Activated naive CD8-positive, alpha-beta T cell treated with anti-CD3 and anti-CD28 coated beads, Interleukin-2, amount 50 U/mL, for 24 hours (primary cell): Measurements from ENCODE around the gene ALDH16A1.
A peak's percentile ranks its signal among the peaks of the same experiment; 100 is the strongest.

Experiments used
- ATAC-seq: fragments of 150-1000 bp; cut with Tn5 transposase; one replicate; pipeline ENCODE4 v1.10.0; 2021
- DNase-seq: peaks from one replicate; pipeline ENCODE4 v3.0.0; 2021
- H3K27ac Mint-ChIP-seq: one replicate; pipeline ENCODE4 v1.8.0; 2021; ENCODE audit warnings: mild to moderate bottlenecking, mixed read lengths
- H3K27me3 Mint-ChIP-seq: one replicate; pipeline ENCODE4 v1.8.0; 2021; ENCODE audit warnings: mixed read lengths
- H3K36me3 Mint-ChIP-seq: one replicate; pipeline ENCODE4 v1.8.0; 2021; ENCODE audit warnings: low read depth, mixed read lengths
- H3K4me1 Mint-ChIP-seq: one replicate; pipeline ENCODE4 v1.8.0; 2021; ENCODE audit warnings: mixed read lengths
- H3K4me3 Mint-ChIP-seq: one replicate; pipeline ENCODE4 v1.8.0; 2021; ENCODE audit warnings: mild to moderate bottlenecking, moderate library complexity, mixed read lengths
- H3K9me3 Mint-ChIP-seq: one replicate; pipeline ENCODE4 v1.8.0; 2021; ENCODE audit warnings: mixed read lengths

ALDH16A1 gene

DNA sequence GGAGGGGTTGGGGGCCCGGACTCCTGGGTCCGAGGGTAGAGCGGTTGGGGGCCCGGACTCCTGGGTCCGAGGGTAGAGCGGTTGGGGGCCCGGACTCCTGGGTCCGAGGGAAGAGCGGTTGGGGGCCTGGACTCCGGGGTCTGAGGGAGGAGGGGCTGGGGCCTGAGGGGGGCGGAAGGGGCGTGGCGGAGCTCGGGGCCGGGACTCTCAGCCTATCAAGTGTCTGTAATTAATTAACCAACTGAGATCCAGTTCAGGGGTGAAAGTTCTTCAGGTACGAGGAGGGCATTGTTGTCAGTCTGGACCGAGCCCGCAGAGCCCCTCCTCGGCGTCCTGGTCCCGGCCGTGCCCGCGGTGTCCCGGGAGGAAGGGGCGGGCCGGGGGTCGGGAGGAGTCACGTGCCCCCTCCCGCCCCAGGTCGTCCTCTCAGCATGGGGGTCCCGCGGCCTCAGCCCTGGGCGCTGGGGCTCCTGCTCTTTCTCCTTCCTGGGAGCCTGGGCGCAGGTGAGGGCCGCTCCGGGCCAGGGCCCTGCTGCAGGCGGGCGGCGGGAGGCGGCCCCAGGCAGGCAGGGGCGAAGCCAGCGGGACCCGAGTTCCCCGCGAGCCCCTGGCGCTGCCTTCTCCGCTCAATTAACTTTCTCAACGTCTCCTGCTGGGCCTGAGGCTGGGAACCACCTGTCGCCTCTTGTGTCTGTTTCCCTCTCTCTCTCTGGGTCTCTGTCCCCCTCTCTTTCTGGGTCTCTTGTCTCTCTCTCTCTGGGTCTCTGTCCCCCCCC, 60.1 kb downstream of the ALDH16A1 start:
- Mint-ChIP-seq H3K9me3 (no peaks in the 10 kb centered on the region), H3K27me3 (no peaks in the 10 kb centered on the region), H3K36me3 (no peaks in the 10 kb centered on the region), H3K27ac (peak overlapping the region; percentile 70), H3K4me1 (peaks cover 22% of the 10 kb centered on the region), H3K4me3 (peak overlapping the region; percentile 81)
- ATAC-seq (peak; percentile 68), DNase-seq (no peak)

DNA sequence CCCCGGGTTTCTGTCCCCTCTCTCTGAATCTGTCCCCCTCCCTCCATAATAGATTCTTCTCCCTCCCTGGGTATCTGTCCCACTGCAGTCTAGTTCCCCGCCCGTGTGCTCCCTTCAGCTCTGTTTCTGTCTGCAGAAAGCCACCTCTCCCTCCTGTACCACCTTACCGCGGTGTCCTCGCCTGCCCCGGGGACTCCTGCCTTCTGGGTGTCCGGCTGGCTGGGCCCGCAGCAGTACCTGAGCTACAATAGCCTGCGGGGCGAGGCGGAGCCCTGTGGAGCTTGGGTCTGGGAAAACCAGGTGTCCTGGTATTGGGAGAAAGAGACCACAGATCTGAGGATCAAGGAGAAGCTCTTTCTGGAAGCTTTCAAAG, 60.7 kb downstream of the ALDH16A1 start:
- Mint-ChIP-seq H3K4me3 (peak overlapping the region; percentile 81), H3K4me1 (peaks cover 22% of the 10 kb centered on the region)
- no peak for ATAC-seq

DNA sequence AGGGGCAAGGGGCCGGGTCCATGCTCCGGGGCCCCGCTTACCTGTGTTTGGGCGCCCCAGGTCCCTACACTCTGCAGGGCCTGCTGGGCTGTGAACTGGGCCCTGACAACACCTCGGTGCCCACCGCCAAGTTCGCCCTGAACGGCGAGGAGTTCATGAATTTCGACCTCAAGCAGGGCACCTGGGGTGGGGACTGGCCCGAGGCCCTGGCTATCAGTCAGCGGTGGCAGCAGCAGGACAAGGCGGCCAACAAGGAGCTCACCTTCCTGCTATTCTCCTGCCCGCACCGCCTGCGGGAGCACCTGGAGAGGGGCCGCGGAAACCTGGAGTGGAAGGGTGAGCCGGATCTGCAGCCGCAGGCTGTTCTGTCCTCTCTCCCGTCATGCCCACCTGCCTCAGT, 61.1 kb downstream of the ALDH16A1 start:
- Mint-ChIP-seq H3K36me3 (no peaks in the 10 kb centered on the region), H3K27me3 (no peaks in the 10 kb centered on the region), H3K9me3 (no peaks in the 10 kb centered on the region), H3K4me1 (peaks cover 22% of the 10 kb centered on the region), H3K27ac (no peak overlapping the region), H3K4me3 (peak overlapping the region; percentile 81)
- DNase-seq (no peak), ATAC-seq (no peak)

More for the DNA sequence above, 60.7 kb downstream of the ALDH16A1 start:
- H3K27me3 Mint-ChIP-seq: no peaks in the 10 kb centered on the region
- no peaks in the 10 kb centered on the region for H3K9me3 Mint-ChIP-seq
- no peak for DNase-seq
- H3K36me3 Mint-ChIP-seq: no peaks in the 10 kb centered on the region
- peak overlapping the region; percentile 70 for H3K27ac Mint-ChIP-seq

DNA sequence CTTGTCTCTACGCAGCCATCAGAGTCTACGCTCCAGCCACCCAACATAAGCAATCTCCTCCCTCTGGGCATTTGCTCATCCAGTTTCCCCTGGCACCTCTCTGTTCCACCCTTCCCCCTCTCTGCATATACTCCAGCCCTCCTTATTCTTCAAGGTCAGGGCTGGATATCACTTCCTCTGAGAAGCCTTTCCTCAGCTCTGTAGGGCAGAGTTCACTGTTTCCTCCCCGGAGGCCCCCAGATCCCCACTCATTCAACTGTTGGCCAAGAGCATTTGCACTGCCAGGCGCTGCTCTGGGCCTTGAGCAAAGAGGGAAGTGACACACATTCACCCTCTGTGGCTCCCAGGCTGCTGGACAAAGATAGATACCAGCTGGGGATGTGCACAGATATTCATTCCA, 62.7 kb downstream of the ALDH16A1 start:
- no peak overlapping the region for H3K4me3 Mint-ChIP-seq
- H3K4me1 Mint-ChIP-seq: peaks cover 22% of the 10 kb centered on the region
- H3K27me3 Mint-ChIP-seq: no peaks in the 10 kb centered on the region
- H3K36me3 Mint-ChIP-seq: no peaks in the 10 kb centered on the region
- DNase-seq (no peak), ATAC-seq (no peak)
- H3K9me3 Mint-ChIP-seq: no peaks in the 10 kb centered on the region
- no peak overlapping the region for H3K27ac Mint-ChIP-seq

DNA sequence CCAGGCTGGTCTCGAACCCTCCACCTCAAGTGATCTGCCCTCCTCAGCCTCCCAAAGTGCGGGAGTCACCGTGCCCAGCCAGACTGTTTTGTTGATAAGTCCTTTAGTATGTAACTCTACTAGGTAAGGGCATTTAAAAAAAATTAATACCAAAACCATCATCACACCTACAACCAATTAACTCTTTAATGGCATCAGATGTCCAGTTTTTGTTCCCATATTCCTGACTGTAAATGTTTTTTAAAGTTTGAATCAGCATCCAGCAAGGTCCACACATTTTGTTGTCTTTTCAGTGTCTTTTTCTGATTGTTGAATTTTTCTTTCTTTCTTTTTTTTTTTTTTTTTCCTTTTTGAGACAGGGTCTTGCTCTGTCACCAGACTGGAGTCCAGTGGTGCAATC, 65.0 kb downstream of the ALDH16A1 start:
- no peak overlapping the region for H3K27ac Mint-ChIP-seq
- no peak for ATAC-seq

More for the DNA sequence above, 65.0 kb downstream of the ALDH16A1 start:
- Mint-ChIP-seq H3K36me3 (no peaks in the 10 kb centered on the region), H3K4me3 (no peak overlapping the region), H3K9me3 (no peaks in the 10 kb centered on the region), H3K27me3 (no peaks in the 10 kb centered on the region), H3K4me1 (peaks cover 8% of the 10 kb centered on the region)
- no peak for DNase-seq
